Smooth muscle cell of the brain vasculature (primary cell): ENCODE measurements around the gene WNK2.

Source experiments
- DNase-seq: peaks from one replicate; pipeline ENCODE4 v3.0.0-alpha.2; 2012; ENCODE audit warnings: low read depth, low spot score

The WNK2 gene

DNA sequence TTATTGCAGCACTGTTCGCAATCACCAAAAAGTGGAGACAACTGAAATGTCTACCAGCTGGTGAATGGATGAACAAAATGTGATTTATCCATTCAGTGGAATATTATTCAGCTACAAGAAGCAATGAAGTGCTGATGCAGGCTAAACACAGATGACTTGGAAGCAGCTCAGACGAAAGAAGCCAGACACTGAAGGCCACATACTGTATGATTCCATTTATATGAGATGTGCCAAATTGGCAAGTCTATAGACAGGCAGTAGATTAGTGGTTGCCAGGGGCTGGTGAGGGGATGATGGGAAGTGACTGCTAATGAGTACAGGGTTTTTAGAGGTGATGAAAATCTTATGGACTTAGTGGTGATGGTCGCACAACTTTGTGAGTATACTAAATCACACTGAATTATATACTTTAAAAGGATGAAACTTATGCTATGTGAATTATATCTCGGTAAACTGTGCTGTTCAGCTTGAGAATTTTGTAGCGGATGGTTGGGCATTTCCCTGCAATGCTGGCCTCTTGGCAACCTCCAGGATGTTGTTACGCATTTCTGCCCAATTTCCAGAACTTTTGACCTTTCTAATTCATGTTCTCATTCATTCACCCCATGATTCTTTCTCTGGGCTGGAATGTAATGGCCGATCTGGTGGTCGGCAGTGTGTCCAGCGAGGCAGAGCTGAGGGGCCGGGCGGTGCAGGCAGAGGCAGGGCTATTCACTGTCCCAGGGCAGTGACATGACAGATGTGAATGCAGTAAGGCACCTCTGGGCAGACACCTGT lies 22.0 kb upstream of the WNK2 start:
- no peak for DNase-seq

DNA sequence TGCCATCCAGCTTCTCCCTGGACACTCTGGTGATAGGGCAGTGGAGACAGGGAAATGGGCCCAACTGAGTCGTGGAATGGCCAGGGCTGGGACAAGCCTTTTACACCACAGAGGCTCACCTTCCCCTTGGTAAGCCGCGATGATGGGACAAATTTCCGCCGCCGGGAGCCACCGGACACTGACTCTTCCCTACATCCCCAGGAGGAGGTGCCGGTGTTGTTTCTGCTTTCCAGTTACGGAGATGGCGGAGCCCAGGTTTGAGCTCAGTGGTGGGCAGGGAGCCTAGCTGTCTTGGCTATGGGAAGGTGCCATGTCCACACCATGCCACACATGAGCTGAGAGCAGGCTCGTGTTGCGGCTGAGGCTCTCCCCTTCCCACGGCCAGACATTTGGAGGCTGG lies 19.9 kb upstream of the WNK2 start:
- no peak for DNase-seq

GRCh38 chr9:93166699-93167098 lies 17.2 kb upstream of the WNK2 start:
- DNase-seq: no peak

GRCh38 chr9:93167185-93167584 lies 16.8 kb upstream of the WNK2 start:
- no peak for DNase-seq

DNA sequence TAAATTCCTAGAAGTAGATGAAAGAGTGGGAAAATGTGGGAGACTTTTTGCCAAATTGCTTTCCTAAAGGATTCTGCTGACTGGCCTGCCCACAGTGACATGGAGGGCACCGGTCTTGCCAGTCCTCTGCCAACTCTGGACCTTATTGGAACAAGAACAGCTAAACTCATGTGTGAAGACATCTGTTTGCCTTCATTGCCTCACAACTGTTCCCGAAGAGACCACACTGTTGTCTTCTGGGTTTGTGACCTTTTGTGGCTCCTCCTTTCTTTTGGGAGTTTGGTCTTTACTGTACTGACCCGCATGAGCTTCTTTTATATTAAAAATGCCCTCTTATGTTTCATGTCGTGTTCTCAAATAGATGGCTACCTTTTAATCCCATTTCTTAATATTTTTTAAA lies 16.1 kb upstream of the WNK2 start:
- no peak for DNase-seq

- no peak for DNase-seq
These were observed 15.4 kb upstream of the WNK2 start for GRCh38 chr9:93168581-93168980.

GRCh38 chr9:93169444-93169843 lies 14.5 kb upstream of the WNK2 start:
- DNase-seq: no peak

DNA sequence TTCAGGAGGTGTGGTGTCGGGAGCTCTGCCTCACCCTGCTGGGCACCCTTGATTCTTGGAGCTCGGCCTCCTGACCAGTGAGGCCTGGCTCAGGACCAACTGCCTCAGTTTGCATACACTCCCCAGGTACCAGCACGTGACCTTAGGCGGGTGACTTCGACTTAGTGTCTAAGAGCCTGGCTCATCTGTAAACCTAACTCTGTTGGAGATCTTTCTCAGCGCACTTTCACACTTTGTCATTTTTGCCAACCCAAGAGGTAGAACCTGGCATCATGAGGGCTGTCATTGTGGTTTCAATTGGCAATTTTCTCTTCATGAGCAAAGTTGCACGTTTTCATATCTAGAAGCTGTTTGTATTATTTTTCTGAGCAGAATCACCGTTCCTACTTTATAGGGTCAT lies 13.4 kb upstream of the WNK2 start:
- no peak for DNase-seq

- DNase-seq: no peak
These were observed 12.5 kb upstream of the WNK2 start for GRCh38 chr9:93171261-93171990.

GRCh38 chr9:93172666-93173364 lies 11.1 kb upstream of the WNK2 start:
- no peak for DNase-seq

DNA sequence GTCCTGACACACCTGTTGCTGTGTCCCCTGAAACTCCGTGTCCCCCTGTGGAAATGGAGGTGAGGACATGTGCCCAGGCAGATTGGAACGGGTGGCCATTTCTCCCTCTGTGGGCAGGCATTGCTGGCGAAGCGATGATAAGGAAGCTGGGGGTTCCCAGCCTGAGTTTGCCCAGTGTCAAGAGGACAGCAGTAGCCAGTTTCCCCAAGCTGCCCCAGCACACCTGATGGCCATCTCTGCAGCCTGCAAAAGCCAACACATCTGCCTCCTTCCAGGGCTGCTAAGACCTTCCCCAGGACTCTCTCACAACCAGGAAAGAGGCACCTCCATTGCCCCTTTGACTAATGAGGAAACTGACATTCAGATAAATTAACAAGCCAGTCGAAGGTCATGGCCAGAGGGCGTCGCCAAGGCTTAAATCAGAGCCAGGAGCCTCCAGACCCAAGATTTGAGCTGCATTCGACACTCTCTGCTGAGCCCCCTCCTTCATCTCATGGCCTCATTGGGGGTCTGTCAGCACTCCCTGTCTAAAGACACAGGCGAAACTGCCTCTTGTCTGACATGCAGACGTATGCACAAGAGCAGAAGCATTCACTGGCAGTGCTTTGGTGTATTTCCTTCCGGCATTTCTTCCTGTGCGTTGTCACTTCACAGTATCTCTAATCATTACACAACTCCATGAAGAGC lies 10.4 kb upstream of the WNK2 start:
- DNase-seq: no peak

GRCh38 chr9:93174976-93175375 lies 9.0 kb upstream of the WNK2 start:
- no peak for DNase-seq

DNA sequence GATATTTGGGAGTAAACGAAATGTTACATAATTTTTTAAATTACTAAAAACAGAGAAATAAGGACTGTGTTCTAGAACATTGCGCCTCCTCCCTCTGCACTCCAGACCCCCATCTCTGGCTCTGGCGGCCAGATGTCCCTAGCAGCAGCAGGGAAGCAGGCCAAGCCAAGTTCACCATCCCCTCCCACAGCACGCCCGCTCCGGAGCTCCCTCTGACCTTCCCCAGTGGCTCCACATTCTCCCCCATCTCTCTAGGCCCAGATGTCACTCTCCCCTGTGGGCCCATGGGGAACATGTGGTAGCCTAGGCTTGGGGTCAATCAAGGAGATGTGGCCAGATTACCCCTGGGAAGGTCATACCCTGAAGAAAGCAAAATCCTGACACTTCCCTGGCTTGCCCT lies 6.3 kb upstream of the WNK2 start:
- no peak for DNase-seq

- DNase-seq: no peak
These were observed 4.8 kb upstream of the WNK2 start for GRCh38 chr9:93178851-93179786.

- no peak for DNase-seq
These were observed 3.0 kb upstream of the WNK2 start for GRCh38 chr9:93180938-93181337.

- no peak for DNase-seq
These were observed 2.1 kb upstream of the WNK2 start for GRCh38 chr9:93181672-93182435.

DNA sequence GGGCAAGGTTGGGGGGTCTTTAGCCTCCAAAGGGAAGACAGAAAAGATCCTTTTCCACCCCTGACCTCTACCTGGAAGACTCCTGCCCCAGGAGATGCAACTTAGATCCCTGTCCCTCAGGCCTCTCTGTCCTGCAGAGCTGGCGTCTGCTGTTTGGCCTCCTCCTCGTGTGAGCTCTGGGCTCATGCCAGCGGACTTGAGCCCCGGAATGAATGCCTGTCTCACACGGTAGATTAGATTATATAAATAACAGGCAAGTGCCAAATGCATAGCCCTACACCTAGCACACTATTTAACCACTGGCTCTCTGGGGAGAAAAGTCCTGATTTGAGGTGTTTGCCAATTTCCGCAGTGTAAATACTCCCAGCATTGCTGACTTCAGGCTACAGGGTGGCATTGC lies 1.4 kb upstream of the WNK2 start:
- DNase-seq: no peak

GRCh38 chr9:93183131-93183662 lies 742 bp upstream of the WNK2 start:
- DNase-seq: no peak

GRCh38 chr9:93184432-93185265 lies 710 bp downstream of the WNK2 start:
- no peak for DNase-seq
